ENCODE measurements around the gene PHGDH. TPM values are rescaled to one million over a fixed set of nuclear protein-coding genes. Genes with fewer than 3 reads are reported as not detected.
A peak's percentile ranks its signal among the peaks of the same experiment; 100 is the strongest.

PHGDH gene
- total and polyA plus RNA-seq, 9 donors: 34.1 to 488 (median 62.8) TPM

DNA sequence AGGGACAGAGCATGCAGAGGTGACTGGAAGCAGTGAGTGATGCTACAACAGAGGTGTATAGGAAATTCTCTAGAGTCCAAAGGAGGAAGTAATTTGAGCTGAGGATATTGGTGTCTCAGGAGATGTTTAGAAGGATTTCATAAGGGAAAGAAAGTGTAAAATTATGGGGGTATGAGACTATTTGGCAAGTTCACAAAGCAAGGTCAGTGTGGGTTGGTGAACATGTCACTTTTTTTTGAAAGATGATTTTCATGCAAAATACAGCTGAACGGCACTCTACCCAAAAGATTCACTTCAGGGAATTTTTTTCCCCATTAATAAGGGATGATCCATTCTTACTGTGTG lies 32.8 kb downstream of the PHGDH start:
- Histone ChIP-seq H3K4me1 (ENCODE audit: insufficient read depth) (peaks cover 9% of the 10 kb centered on the region), H3K4me3 (no peak overlapping the region), H3K27ac (no peak overlapping the region), H3K27me3 (no peaks in the 10 kb centered on the region), H3K36me3 (no peaks in the 10 kb centered on the region), H3K9me3 (no peaks in the 10 kb centered on the region)
- 83 to 95% (median 88%) methylated on average over 1 of the region's 1 CpG for whole genome bisulfite sequencing, 3 donors
- TF ChIP-seq, protein P1, sequence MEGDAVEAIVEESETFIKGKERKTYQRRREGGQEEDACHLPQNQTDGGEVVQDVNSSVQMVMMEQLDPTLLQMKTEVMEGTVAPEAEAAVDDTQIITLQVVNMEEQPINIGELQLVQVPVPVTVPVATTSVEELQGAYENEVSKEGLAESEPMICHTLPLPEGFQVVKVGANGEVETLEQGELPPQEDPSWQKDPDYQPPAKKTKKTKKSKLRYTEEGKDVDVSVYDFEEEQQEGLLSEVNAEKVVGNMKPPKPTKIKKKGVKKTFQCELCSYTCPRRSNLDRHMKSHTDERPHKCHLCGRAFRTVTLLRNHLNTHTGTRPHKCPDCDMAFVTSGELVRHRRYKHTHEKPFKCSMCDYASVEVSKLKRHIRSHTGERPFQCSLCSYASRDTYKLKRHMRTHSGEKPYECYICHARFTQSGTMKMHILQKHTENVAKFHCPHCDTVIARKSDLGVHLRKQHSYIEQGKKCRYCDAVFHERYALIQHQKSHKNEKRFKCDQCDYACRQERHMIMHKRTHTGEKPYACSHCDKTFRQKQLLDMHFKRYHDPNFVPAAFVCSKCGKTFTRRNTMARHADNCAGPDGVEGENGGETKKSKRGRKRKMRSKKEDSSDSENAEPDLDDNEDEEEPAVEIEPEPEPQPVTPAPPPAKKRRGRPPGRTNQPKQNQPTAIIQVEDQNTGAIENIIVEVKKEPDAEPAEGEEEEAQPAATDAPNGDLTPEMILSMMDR (IDR thresholded peaks at IDR 0.05): no peak
- no peak for TF ChIP-seq EP300 (IDR thresholded peaks at IDR 0.05)
- TF ChIP-seq POLR2A (IDR thresholded peaks at IDR 0.05): no peak
- intact Hi-C loops (cut with DNase I): loop anchor here in 1 of 4 donors (10.0 kb wide), 1 partner anchor 60 kb away; no protein-coding TSS in a partner anchor
- no peak for DNase-seq

DNA sequence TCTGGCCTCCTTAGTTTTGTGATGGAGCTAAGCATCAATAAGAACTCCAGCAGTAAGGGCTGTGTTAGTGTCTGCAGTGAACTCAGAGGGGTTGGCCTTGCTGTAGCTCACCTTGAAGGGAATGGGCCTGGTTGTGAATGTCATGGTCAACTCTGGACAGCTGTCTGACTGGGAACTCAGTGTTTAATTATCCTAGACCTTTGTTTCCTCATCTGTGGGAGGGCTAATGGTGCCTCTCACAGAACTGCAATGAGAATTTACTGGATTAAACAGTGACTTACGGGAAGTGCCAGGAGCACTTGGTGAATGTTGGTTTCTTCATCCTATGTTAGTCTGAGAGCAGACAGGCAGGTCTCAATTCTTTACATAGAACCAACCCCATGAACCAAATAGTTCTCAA lies 33.3 kb downstream of the PHGDH start:
- no peak for DNase-seq
- no peak for TF ChIP-seq EP300 (IDR thresholded peaks at IDR 0.05)
- TF ChIP-seq POLR2A (IDR thresholded peaks at IDR 0.05): no peak
- TF ChIP-seq, protein P1 (IDR thresholded peaks at IDR 0.05): no peak
- intact Hi-C loops (cut with DNase I): loop anchor here in 1 of 4 donors (10.0 kb wide), 1 partner anchor 60 kb away; no protein-coding TSS in a partner anchor
- Histone ChIP-seq H3K4me3 (no peak overlapping the region), H3K27ac (no peak overlapping the region), H3K36me3 (no peaks in the 10 kb centered on the region), H3K9me3 (no peaks in the 10 kb centered on the region), H3K27me3 (no peaks in the 10 kb centered on the region), H3K4me1 (ENCODE audit: insufficient read depth) (peaks cover 9% of the 10 kb centered on the region)
- WGBS, 3 donors: 95 to 100% (median 96%) methylated on average over 1 of the region's 1 CpG

- 10 to 23% (median 19%) methylated on average over 3 of the region's 3 CpGs for WGBS, 3 donors
- Histone ChIP-seq H3K9me3 (no peaks in the 10 kb centered on the region), H3K36me3 (no peaks in the 10 kb centered on the region), H3K4me1 (ENCODE audit: insufficient read depth) (peaks cover 9% of the 10 kb centered on the region), H3K4me3 (no peak overlapping the region), H3K27me3 (no peaks in the 10 kb centered on the region), H3K27ac (peak overlapping the region in 1 of 2 donors; percentile 47)
- TF ChIP-seq EP300 (IDR thresholded peaks at IDR 0.05) (no peak), POLR2A (IDR thresholded peaks at IDR 0.05) (no peak)
- TF ChIP-seq, protein P1 (IDR thresholded peaks at IDR 0.05): no peak
- intact Hi-C loops (cut with DNase I): loop anchor here in 1 of 4 donors (10.0 kb wide), 1 partner anchor 57 kb away; no protein-coding TSS in a partner anchor
- peak in 4 of 5 donors; percentile 46 to 61 (median 55) for DNase-seq
These were observed 35.7 kb downstream of the PHGDH start for GRCh38 chr1:119747451-119747850.

- no peaks in the 10 kb centered on the region for H3K9me3 ChIP-seq
- peak overlapping the region in 1 of 2 donors; percentile 47 for H3K27ac ChIP-seq
- intact Hi-C loops (cut with DNase I): loop anchor here in 1 of 4 donors (10.0 kb wide), 1 partner anchor 57 kb away; no protein-coding TSS in a partner anchor
- 29 to 43% (median 37%) methylated on average over 4 of the region's 4 CpGs for WGBS, 3 donors
- H3K36me3 ChIP-seq: no peaks in the 10 kb centered on the region
- TF ChIP-seq, protein P1 (IDR thresholded peaks at IDR 0.05): no peak
- TF ChIP-seq EP300 (IDR thresholded peaks at IDR 0.05) (no peak), POLR2A (IDR thresholded peaks at IDR 0.05) (no peak)
- H3K4me3 ChIP-seq: no peak overlapping the region
- H3K27me3 ChIP-seq: no peaks in the 10 kb centered on the region
- no peak for DNase-seq
- H3K4me1 ChIP-seq (ENCODE audit: insufficient read depth): peaks cover 9% of the 10 kb centered on the region
These were observed 36.3 kb downstream of the PHGDH start for GRCh38 chr1:119748040-119748439.

Data from ovary (tissue), 9 donors.